Transverse colon (tissue), 3 donors: Measurements from ENCODE around the gene USP11.

Experiments
- CTCF ChIP-seq, 5 experiments: fragments of 200-600 bp in 3 of 5; fragments of 450-650 bp in 2 of 5; sonication (generic) in 3 of 5; IDR thresholded peaks; 1 replicate in 2 of 5; 2 replicates in 3 of 5; pipeline ENCODE4 v1.5.1; 2016 to 2017; ENCODE audit warnings: antibody characterized with exemption in 5 of 5, inconsistent platforms in 3 of 5, mild to moderate bottlenecking in 2 of 5, moderate library complexity in 1 of 5
- POLR2A ChIP-seq: fragments of 450-650 bp; IDR thresholded peaks from one replicate; pipeline ENCODE4 v1.6.1; 2016; ENCODE audit warnings: antibody characterized with exemption, mild to moderate bottlenecking, moderate library complexity

- TF ChIP-seq CTCF (IDR thresholded peaks at IDR 0.05) (no peak), POLR2A (no peak)
These were observed 15.8 kb downstream of the USP11 start for GRCh38 chrX:47248576-47248975.
